ENCODE measurements around the gene KRTAP4-2. TPM values are rescaled to one million over a fixed set of nuclear protein-coding genes. Genes with fewer than 3 reads are reported as not detected.

Gene KRTAP4-2
- not detected in 2 replicates for total RNA-seq

DNA sequence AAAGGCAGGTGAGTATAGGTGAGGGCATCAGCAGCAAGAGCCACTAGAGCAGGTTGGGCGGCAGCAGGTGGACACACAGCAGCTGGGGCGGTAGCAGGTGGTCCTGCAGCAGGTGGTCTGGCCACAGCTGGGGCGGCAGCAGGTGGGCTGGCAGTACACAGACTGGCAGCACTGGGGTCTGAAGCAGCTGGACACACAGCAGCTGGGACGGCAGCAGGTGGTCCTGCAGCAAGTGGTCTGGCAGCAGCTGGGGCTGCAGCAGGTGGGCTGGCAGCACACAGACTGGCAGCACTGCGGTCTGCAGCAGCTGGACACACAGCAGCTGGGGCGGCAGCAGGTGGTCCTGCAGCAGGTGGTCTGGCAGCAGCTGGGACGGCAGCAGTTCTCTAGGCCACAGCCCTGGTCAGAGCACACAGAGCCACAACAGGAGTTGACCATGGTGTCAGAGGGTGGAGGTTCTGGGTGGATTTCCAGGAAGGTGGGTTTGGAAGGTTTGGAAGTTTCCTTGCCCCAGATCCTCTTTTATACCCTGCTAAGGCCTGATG lies at the start of gene KRTAP4-2:
Gene KRTAP4-2 (minus strand): TSS at position 495 of the 545 bp plus-strand sequence. CDS start 57 bp downstream, at position 438.

DNA sequence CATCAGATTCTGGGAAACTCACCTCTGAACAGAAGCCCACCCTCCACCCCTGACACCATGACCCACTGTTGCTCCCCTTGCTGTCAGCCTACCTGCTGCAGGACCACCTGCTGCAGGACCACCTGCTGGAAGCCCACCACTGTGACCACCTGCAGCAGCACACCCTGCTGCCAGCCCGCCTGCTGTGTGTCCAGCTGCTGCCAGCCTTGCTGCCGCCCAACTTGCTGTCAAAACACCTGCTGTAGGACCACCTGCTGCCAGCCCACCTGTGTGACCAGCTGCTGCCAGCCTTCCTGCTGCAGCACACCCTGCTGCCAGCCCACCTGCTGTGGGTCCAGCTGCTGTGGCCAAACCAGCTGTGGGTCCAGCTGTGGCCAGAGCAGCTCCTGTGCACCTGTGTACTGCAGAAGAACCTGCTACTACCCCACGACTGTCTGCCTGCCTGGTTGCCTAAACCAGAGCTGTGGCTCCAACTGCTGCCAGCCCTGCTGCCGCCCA lies 48.6 kb upstream of the KRTAP4-2 start, which contains the start of gene KRTAP9-2:
Gene KRTAP9-2 (plus strand): TSS at position 51 of the 498 bp plus-strand sequence. CDS start 7 bp downstream, at position 58.

DNA sequence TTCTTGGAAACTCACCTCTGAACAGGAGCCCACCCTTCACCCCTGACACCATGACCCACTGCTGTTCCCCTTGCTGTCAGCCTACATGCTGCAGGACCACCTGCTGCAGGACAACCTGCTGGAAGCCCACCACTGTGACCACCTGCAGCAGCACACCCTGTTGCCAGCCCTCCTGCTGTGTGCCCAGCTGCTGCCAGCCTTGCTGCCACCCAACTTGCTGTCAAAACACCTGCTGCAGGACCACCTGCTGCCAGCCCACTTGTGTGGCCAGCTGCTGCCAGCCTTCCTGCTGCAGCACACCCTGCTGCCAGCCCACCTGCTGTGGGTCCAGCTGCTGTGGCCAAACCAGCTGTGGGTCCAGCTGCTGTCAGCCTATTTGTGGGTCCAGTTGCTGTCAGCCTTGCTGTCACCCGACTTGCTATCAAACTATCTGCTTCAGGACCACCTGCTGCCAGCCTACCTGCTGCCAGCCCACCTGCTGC lies 11.9 kb upstream of the KRTAP4-2 start, which contains the start of gene KRTAP9-1:
Gene KRTAP9-1 (plus strand): TSS at position 51 of the 482 bp plus-strand sequence. CDS start 0 bp downstream, at position 51.

DNA sequence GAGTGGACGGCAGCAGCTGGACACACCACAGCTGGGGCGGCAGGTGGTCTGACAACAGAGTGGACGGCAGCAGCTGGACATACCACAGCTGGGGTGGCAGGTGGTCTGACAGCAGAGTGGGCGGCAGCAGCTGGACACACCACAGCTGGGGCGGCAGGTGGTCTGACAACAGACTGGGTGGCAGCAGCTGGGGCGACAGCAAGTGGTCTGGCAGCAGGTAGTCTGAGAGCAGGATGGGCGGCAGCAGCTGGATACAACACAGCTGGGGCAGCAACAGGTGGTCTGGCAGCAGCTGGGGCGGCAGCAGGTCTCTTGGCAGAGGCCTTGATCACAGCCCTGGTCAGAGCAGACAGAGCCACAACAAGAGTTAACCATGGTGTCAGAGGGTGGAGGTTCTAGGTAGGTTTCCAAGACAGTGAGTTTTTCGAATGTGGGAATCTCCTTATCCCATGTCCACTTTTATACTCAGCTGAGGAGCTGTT lies 6.5 kb upstream of the KRTAP4-2 start, which contains the start of gene KRTAP4-1:
Gene KRTAP4-1 (minus strand): TSS at position 432 of the 482 bp plus-strand sequence. CDS start 57 bp downstream, at position 375.

DNA sequence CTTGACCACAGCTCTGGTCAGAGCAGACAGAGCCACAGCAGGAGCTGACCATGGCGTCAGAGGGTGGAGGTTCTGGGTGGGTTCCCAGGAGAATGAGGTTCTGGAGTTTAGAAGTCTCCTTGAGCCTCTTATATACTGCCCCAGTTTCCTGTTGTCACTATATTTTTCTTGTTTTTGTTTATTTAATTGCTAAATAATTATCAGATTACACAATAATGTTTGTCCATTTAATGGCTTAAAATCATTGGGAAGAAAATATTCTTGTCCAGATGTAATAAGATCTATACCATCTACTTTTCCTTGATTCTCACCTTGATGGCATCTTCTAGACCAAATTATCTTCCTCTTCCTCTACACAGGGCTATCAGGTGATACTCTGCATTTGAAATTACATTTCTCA lies 9.9 kb downstream of the KRTAP4-2 start, which contains the start of gene KRTAP4-3:
Gene KRTAP4-3 (minus strand): TSS at position 101 of the 400 bp plus-strand sequence. CDS start 49 bp downstream, at position 52.

DNA sequence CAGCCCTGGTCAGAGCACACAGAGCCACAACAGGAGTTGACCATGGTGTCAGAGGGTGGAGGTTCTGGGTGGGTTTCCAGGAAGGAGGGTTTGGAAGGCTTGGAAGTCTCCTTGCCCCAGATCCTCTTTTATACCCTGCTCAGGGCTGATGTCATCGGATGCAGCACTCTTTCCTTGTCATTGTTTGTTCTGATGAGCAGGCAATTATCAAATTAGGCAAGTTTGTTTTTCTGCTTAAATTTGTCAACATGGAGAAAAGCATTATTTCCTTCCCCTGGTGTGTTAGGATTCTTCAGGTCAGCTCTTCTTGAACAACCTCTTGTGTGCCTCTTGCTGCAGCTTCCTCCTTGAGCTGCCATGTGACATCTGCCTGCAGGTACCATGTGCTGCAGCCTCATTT lies 17.4 kb downstream of the KRTAP4-2 start, which contains the start of gene KRTAP4-4:
Gene KRTAP4-4 (minus strand): TSS at position 101 of the 400 bp plus-strand sequence. CDS start 57 bp downstream, at position 44.

DNA sequence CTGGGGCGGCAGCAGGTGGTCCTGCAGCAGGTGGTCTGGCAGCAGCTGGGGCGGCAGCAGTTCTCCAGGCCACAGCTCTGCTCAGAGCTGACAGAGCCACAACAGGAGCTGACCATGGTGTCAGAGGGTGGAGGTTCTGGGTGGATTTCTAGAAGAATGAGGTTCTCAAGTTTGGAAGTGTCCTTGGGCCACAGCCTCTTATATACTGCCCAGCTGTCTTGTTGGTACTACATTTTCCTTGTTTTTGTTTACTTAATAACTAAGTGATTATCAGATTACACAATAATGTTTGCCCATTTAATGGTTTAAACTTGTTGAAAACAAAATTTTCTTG lies 28.4 kb downstream of the KRTAP4-2 start, which contains the start of gene KRTAP4-5:
Gene KRTAP4-5 (minus strand): TSS at position 174 of the 334 bp plus-strand sequence. CDS start 58 bp downstream, at position 116.

DNA sequence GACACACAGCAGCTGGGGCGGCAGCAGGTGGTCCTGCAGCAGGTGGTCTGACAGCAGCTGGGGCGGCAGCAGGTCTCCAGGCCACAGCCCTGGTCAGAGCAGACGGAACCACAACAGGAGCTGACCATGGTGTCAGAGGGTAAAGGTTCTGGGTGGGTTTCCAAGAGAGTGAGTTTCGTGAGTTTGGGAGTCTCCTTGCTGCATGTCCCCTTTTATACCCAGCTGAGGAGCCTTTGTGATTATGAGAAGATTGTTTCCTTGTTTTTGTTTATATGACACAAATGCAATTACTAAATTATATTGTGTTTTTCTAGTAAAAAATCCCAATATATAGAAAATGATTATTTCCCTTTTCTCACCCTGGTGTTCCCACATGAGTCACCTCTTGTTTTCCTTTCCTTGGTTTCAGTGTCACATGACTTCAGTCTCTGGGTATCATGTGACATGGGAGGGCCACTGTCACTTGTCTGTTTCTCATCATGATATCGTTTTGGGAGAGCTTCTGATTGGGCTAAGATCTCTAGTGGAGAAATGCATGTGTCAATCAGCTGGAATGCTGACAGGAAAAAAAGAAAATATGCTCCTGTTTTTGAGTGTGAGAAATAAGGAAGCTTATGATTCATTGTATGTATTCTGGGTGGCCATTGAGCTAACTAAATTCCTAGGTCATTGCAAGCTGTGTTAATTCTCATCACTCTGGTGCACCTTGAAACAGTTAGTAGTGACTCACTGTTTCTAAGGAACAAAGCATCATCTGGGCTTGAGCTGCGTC lies 37.5 kb downstream of the KRTAP4-2 start, which contains the start of gene KRTAP4-6:
Gene KRTAP4-6 (minus strand): TSS at position 185 of the 772 bp plus-strand sequence. CDS start 57 bp downstream, at position 128.

Small RNA genes lying within 50 kb of the gene (small RNA-seq; reads per million reads assigned to genes)
- gene KRTAP4-17P, result not detected

Other genes starting within 250 kb of the KRTAP4-2 start
- gene KRT23, start 240.6 kb downstream of the KRTAP4-2 start, total RNA-seq, result 0.79 and 1.4 TPM in 2 replicates
- not detected in 2 replicates for gene KRT39, start 211.3 kb downstream of the KRTAP4-2 start, total RNA-seq
- not detected in 2 replicates for gene KRT40, start 193.9 kb downstream of the KRTAP4-2 start, total RNA-seq
- not detected in 2 replicates for gene KRTAP3-3, start 184.1 kb downstream of the KRTAP4-2 start, total RNA-seq
- not detected in 2 replicates for gene KRTAP3-2, start 178.3 kb downstream of the KRTAP4-2 start, total RNA-seq
- not detected in 2 replicates for gene KRTAP3-1, start 169.1 kb downstream of the KRTAP4-2 start, total RNA-seq
- gene KRTAP1-5, start 151.0 kb downstream of the KRTAP4-2 start, total RNA-seq, result not detected in 2 replicates
- gene KRTAP1-4, start 148.0 kb downstream of the KRTAP4-2 start, total RNA-seq, result not detected in 2 replicates
- gene KRTAP1-3, start 143.3 kb downstream of the KRTAP4-2 start, total RNA-seq, result not detected in 2 replicates
- not detected in 2 replicates for gene KRTAP1-1, start 136.8 kb downstream of the KRTAP4-2 start, total RNA-seq
- gene KRTAP2-1, start 130.9 kb downstream of the KRTAP4-2 start, total RNA-seq, result not detected in 2 replicates
- gene KRTAP2-2, start 123.0 kb downstream of the KRTAP4-2 start, total RNA-seq, result not detected in 2 replicates
- gene KRTAP2-3, start 118.1 kb downstream of the KRTAP4-2 start, total RNA-seq, result 2.3 TPM in 1 of 2 replicates, not detected in the other
- not detected in 2 replicates for gene KRTAP2-4, start 112.3 kb downstream of the KRTAP4-2 start, total RNA-seq
- gene KRTAP4-7, start 94.1 kb downstream of the KRTAP4-2 start, total RNA-seq, result not detected in 2 replicates
- not detected in 2 replicates for gene KRTAP4-8, start 80.1 kb downstream of the KRTAP4-2 start, total RNA-seq
- gene KRTAP4-16, start 76.0 kb downstream of the KRTAP4-2 start, total RNA-seq, result not detected in 2 replicates
- not detected in 2 replicates for gene KRTAP4-9, start 72.8 kb downstream of the KRTAP4-2 start, total RNA-seq
- not detected in 2 replicates for gene KRTAP4-11, start 59.8 kb downstream of the KRTAP4-2 start, total RNA-seq
- not detected in 2 replicates for gene KRTAP4-12, start 54.0 kb downstream of the KRTAP4-2 start, total RNA-seq
- not detected in 2 replicates for gene KRTAP4-6, start 37.7 kb downstream of the KRTAP4-2 start, total RNA-seq
- gene KRTAP4-5, start 28.4 kb downstream of the KRTAP4-2 start, total RNA-seq, result not detected in 2 replicates
- not detected in 2 replicates for gene KRTAP4-4, start 17.5 kb downstream of the KRTAP4-2 start, total RNA-seq
- not detected in 2 replicates for gene KRTAP4-3, start 10.0 kb downstream of the KRTAP4-2 start, total RNA-seq
- gene KRTAP4-1, start 6.7 kb upstream of the KRTAP4-2 start, total RNA-seq, result not detected in 2 replicates
- gene KRTAP9-1, start 11.7 kb upstream of the KRTAP4-2 start, total RNA-seq, result not detected in 2 replicates
- gene KRTAP9-2, start 48.4 kb upstream of the KRTAP4-2 start, total RNA-seq, result not detected in 2 replicates
- gene KRTAP9-3, start 54.2 kb upstream of the KRTAP4-2 start, total RNA-seq, result not detected in 2 replicates
- gene KRTAP9-8, start 59.8 kb upstream of the KRTAP4-2 start, total RNA-seq, result not detected in 2 replicates
- gene KRTAP9-4, start 71.5 kb upstream of the KRTAP4-2 start, total RNA-seq, result not detected in 2 replicates
- gene KRTAP9-9, start 77.2 kb upstream of the KRTAP4-2 start, total RNA-seq, result not detected in 2 replicates
- not detected in 2 replicates for gene KRTAP9-6, start 87.2 kb upstream of the KRTAP4-2 start, total RNA-seq
- not detected in 2 replicates for gene KRTAP9-7, start 97.5 kb upstream of the KRTAP4-2 start, total RNA-seq
- gene KRTAP29-1, start 124.6 kb upstream of the KRTAP4-2 start, total RNA-seq, result not detected in 2 replicates
- gene KRTAP16-1, start 131.1 kb upstream of the KRTAP4-2 start, total RNA-seq, result not detected in 2 replicates
- gene KRTAP17-1, start 137.5 kb upstream of the KRTAP4-2 start, total RNA-seq, result not detected in 2 replicates
- gene KRT33A, start 172.6 kb upstream of the KRTAP4-2 start, total RNA-seq, result not detected in 2 replicates
- 0.33 TPM in 1 of 2 replicates, not detected in the other for gene KRT33B, start 191.6 kb upstream of the KRTAP4-2 start, total RNA-seq
- gene KRT34, start 204.1 kb upstream of the KRTAP4-2 start, total RNA-seq, result 0.39 and 9.7 TPM in 2 replicates
- gene KRT31, start 219.4 kb upstream of the KRTAP4-2 start, total RNA-seq, result not detected in 2 replicates
- not detected in 2 replicates for gene KRT37, start 246.4 kb upstream of the KRTAP4-2 start, total RNA-seq